DMS153 treated with DMSO at 0.1 percent for 48 hours (cell line): ENCODE data around the gene MPZL3.

ENCODE experiments used
- DNase-seq: peaks from one replicate; lab custom pipeline; 2025; ENCODE audit not compliant: unreplicated experiment; lab: John Stamatoyannopoulos, UW

MPZL3 gene, protein sequence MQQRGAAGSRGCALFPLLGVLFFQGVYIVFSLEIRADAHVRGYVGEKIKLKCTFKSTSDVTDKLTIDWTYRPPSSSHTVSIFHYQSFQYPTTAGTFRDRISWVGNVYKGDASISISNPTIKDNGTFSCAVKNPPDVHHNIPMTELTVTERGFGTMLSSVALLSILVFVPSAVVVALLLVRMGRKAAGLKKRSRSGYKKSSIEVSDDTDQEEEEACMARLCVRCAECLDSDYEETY

DNA sequence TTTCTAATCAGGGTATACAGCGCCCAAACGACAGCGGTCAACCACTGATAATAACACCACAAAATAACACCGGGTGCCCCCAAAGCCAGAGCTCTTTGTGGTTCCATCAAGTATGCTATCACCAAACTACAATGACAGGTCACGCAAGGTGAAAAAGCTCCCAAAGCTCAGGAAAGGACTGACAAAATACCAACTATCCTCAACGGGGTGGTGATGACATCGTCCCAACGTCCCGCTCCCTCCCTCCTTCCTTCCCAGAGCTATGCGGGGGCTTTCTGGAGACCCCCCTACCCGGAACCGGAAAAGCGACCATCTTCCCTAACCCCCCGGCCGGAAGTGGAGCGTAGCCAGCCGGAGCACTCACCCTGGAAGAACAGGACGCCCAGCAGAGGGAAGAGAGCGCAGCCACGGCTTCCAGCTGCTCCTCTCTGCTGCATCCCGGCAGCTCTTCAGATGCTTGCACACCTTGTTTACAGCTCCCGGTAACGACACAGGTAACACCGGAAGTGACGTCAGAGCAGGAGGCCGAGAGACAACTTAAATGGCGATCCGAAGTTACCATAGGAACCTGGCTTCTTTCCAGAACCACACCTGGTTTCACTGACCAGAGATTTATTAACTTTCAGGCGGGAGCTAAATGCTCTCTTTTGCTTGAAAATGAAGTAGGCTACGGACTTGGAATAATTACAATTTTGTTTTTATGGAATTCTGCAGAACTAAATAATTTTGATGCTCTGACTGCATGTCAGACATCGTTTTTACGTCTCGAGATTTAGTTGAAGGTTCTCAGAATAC lies at the start of gene MPZL3:
Gene MPZL3 (minus strand): TSS at position 508 of the 795 bp plus-strand sequence. CDS start 71 bp downstream, at position 437.
- DNase-seq: peak; percentile 90

DNA sequence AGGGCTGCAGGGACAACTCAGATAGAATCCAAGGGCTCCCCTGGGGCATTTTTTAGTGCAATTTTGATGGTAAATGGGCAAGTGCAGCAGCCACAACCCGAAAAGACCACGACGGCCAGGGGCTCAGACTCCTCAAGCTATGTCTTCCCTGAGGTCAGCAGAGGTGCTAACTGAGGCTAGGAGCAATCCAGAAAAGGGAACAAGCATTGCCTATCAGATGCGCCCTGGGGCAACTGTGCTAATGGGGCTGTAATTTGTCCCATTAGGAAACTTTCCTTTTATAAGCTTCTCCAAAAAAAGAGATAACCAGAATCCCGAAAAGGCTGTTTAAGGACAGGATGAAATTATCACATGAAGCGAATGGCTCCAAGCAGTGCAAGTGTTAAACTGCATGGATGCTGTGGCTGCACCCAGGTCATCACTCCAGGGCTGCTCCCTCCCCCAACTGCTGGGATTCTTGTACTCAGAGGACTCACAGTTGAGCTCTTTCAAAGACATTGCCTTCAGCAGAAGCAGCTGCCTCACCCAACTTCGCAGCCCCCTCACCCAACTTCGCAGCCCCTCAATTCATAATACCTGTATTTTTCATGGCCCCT lies 49.5 kb upstream of the MPZL3 start:
- no peak for DNase-seq

DNA sequence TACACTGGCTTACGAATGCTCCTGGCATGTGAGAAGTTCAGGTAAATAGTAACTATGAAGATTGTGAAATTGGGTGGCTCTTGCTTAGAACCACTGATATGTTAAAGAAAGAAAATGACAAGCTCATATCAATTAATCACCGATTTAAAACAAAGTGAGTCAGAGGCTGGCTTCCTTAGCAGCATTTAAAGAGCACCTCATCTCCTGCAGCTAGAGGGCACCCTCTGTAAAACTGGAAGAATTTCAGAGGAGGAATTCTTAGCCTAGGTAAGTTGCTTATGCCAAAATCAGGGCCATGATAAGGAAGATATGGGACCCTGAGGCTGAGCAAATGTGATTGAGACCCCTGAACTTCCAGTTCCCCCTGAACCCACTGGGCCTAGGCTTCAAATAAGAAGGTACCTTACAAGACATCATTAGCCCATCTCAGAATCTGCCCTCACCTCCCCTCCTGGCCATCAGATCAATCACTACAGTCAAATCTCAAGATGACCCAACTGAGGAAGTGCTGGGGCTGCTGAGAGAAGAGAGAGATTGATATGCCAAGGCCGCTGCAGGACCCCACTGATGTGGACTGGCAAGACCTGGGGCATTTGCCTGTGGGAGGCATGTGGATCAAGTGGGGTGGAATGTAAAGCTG lies 43.8 kb upstream of the MPZL3 start:
- DNase-seq: peak; percentile 1

DNA sequence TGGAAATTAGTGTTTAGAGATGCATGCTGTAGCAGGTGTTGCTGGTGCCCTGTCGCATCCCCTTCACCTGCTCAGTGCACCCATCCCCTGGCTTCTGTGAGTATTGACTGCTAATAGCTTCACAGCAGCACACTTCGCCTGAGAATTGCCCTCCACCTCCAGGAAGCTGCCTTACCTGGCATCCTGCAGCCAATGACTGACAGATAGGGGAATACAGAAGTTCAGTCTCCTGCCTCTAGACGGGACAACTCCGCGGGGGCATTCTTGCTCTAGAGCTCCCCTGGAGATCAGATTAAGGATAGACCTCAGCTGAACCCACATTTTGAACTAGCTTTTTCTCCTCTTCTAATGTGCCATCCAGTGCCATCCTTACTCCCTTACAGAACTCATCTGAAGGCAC lies 43.0 kb upstream of the MPZL3 start:
- DNase-seq: no peak

DNA sequence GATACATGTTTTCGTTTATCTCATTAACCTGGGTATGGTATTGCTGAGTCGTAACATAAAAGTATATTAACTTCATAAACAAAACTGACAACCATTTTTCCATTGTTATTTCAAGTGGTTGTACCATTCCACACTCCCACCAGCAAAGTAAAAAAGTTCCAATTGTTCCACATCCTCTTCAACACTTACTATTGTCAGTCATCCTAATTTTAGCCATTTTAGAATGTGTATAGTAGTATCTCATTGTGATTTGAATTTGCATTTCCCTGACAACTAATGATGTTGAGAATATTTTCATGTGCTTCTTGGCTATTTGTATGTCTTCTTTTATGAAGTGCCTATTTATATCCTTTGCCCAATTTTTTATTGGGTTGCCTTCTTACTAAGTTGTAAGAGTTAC lies 41.9 kb upstream of the MPZL3 start:
- DNase-seq: no peak

DNA sequence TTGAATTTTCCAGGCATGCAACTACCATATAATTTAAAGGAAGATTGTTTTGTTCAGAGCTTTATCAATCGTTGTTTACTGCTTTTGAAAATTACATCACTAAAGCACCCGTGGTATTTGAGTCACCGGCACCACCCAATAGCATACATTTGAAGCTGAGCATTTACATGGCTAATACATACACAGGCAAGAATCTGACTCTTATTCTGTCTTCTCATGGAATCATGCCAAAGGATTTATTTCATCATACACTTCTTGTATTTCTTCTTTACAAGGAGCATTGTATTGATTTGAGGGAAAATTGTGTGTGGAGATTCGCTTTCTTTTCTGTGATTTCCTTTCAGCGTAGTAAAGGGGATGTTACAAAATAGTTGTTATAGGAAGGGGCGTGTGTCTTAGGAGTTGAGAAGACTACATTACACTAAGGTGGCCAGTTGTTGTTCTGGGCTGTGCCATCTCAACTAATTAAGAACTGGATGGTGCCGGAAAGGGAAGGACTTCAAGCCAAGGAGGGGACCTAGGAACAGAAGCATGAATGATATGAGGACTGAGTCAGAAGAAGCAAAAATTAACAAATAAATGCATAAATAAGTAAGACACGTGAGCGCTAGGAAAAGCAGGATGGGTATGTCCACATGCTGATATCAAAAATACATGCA lies 39.4 kb upstream of the MPZL3 start:
- no peak for DNase-seq

DNA sequence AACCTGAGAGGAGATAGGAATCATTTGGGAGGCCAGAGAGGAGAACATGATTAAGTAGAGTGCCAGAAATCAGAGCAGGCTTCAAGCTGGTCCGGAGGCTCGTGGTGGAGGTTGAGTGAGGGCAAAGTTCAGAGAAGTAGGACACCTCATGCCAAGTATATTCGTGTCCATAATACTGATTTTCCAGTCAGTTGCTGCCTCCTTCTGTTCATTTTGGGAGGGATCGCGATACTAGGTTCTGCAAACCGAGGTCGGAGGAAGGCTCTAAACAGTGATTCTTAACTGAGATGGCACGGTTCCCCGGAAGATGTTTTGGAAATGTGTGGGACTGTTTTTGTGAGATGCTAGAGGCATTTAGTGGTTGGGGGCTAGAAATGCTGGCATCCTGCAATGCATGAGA lies 38.8 kb upstream of the MPZL3 start:
- DNase-seq: no peak

DNA sequence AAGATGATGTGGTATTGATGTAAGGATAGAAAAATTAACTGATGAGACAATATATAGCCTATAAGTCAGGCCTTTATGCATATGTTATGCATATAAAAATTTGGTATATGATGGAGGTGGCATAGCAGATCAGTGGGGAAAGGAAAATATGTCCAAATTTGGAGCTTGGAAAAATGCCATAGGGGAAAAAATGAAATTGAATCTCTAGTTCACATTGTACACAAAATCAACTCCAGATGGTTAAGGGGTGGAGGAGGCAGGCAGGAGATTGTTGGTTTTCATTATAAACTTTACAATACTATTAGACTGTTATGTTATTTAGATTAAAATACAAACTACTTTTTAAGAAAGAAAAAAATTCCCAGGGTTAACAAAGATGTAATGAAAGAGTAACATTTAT lies 37.2 kb upstream of the MPZL3 start:
- no peak for DNase-seq

DNA sequence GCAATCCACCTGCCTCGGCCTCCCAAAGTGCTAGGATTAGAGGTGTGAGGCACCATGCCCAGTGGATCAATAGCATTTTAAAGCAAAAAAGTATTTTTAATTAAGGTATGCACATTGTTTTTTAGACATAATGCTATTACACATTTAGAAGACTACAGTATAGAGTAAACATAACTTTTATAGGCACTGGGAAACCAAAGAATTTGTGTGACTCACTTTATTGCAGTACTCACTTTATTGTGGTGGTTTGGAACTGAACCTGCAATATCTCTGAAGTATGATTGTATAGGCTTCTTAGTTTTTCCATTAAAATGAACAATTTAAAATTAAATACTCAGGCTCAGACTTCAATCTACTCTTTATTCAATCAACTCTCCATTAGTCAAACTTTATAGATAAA lies 34.8 kb upstream of the MPZL3 start:
- no peak for DNase-seq

DNA sequence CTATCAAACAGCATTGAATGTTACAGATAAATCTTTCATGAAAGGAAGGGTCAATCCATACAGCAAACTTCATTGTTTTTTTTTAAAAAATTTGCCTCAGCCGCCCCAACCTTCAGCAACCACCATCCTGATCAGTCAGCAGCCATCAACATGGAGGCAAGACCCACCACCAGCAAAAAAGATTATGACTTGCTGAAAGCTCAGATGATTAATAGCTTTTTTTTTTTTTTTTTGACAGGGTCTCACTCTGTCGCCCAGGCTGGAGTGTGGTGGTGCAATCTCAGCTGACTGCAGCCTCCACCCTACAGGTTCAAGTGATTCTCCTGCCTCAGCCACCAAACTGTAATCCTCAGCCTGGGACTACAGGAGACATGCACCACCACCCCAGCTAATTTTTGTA lies 34.4 kb upstream of the MPZL3 start:
- no peak for DNase-seq

DNA sequence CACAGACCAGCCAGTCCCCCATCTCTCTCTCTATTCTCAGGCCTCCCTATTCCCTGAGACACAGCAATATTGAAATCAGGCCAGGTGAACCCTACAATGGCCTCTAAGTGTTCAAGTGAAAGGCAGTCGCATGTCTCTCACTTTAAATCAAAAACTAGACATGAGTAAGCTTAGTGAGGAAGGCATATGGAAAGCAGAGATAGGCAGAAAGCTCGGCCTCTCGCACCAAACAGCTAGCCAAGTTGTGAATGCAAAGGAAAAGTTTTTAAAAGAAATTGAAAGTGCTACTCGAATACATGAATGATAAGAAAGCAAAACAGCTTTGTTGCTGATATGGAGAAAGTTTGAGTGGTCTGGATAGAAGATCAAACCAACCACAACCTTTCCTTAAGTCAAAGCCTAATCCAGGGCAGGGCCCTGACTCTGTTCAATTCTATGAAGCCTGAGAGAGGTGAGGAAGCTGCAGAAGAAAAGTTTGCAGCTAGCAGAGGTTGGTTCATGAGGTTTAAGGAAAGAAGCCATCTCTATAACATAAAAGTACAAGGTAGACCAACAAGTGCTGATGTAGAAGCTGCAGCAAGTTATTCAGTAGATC lies 31.7 kb upstream of the MPZL3 start:
- no peak for DNase-seq

DNA sequence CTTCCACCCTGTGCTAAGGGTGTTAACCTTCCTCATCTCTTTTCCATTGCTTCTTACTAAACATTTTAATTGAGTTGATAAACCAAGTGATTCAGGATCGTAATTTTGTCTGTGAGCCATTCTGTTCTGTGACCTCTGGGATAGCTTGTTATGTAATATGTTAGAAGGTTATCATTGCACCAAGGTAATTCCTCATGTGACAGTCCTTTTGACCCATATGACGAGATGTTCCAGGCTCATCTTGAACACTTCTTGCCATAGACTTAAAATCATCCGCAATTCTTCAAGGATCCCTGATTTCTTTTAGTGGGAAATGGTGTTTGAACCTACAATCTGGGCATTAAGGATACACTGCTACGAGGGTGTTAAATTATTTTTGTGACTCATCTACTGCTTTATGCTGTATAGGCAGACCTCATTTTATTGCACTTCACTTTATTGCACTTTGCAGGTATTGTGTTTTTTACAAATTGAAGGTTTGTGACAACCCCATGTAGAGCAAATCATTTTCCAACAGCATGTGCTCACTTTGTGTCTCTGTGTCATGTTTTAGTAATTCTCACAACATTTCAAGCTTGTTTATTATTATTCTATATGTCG lies 31.0 kb upstream of the MPZL3 start:
- no peak for DNase-seq

DNA sequence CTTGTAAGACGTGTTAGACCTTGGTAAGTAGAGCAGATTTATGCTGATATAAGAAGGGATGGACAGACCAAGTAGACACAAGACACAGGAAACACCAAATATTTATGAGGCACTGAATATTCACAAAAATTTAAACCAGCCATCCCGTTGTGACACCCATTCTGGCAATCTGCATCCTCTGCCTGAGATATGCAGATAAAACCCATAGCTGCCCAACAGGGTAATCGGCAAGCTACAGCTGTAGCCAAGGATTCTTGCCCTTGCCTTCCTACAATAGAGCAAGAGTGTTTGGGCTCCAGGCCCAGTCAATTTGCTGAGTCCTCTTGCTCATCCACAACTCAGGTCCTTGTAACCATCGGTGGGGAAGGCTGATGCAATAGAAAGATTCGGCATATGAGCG lies 30.4 kb upstream of the MPZL3 start:
- DNase-seq: no peak

DNA sequence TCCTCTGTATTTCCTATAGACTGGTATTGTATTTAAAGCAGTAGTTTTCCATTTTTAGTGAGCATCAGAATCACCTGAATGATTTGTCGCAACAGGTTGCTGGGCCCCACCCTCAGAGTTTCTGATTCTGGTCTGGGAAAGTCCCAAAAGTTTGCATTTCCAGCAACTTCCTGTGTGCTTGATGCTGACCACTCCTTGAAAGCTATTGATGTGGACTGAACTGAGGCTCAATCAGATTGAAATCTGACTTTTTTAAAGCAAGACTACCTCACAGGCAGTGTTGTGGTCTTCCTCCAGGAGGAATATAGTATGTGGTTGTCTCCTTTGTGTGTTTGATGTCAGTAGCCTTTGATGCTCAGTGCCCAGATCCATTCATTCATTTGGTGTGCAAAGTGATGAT lies 29.1 kb upstream of the MPZL3 start:
- no peak for DNase-seq

DNA sequence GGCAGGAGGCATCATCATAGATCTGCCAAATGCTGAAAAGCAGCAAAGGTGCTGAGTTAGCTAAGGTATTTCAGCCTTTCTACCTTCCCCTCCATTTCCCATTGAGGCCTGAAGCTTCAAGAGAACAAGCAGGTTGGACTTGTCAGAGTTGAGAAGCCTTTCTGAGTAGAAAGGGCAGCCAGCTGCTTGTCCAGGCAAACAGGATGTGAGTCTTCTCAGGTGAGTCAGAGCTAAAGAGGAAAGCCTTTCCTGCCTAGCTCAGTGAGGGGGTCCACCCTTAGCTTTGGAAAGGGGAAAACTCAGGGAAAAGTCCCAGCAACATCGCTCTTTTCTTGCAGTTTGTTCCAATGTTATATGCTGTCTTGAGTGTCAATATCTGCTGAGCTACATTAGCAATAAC lies 25.1 kb upstream of the MPZL3 start:
- no peak for DNase-seq

DNA sequence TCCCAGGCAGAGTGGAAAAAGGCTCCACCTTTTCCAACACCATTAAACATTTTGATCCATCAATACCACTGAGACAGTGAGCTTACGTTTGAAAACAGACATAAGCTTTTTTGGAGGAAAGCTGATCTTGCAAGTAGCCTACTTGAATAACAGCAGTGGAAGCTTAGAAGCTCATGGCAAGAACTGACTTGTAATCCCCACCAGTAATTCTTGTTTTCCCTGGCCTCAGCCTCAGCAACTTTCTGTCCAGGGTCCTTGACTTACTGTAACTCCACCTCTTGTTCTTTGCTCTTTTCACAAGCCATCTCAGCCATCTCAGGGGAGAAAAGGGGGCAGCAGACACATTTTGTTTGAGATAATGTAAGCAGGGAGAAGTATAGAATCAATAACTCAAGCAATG lies 24.3 kb upstream of the MPZL3 start:
- no peak for DNase-seq

DNA sequence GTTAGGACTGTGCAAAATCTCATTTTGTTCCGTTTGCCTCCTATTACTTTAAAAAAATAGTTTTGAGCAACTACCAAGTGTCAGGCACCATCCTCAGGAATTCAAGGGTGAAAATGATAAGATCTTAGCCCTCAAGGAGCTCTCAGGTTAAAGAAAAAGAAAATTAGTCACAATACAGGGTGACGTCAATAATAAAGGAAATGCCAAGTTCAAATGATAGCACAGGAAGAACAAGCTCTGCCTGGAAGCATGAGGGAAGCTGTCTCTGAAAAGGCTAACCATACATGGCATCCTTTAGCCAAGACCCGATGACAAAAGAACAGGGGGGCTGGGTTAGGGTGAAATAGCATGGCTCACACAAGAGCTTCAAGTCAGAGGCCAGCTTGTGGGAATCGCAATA lies 23.0 kb upstream of the MPZL3 start:
- no peak for DNase-seq

DNA sequence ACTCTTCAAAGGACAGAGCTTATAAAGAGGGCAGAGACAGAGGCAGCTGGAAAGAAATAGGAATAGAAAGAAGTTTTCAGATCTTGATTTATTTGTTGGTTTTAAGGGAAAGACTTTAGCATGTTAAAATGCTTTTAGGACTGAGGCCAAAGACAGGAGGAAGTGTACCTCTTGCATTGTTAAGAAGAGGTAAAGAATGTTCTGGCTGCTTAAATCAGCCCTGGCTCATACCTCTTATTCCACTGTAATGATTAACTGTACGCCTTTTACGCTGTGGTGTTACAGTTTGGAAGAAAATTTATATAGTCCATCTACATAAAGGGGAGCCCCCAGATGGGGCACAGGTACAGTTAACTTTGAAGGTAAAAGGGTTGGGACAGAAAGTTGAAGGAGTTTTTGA lies 22.0 kb upstream of the MPZL3 start:
- DNase-seq: no peak

DNA sequence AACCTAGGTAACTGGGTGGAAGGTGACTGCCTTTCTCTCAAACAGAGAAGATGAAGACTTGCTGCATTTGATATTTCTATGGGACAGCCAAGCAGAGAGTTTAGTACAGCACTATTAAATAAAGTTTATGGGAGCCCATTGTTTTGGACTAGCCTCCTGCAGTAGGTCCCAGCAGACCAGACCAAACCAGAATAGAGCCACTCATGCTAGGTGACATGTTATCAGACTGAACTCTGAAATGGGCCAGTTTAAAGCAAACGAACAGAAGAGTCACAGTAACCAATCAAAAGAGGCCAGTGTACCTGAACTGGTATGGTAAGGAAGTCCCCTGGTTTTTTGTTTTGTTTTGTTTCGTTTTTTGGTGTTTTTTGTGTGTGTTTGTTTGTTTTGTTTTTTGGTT lies 19.8 kb upstream of the MPZL3 start:
- DNase-seq: no peak

DNA sequence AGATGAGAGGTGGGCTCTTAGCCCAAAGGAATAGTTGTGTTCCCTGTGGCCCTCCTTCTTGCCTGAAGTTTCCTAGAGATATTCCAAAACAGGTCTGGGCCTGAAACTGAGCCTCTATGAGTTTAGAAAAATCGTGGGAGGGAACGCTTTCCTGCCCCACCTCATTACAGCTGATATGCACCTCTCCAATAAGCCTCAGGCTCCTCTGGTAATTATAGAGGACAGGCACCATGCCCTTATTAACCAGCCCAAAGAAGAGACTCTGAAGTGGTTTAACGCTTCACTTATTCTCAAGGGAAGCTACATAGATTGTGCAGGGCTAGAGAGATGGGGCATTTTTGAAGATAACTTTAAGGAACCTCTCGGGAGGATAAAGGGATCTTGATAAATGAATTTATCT lies 15.3 kb upstream of the MPZL3 start:
- DNase-seq: no peak

DNA sequence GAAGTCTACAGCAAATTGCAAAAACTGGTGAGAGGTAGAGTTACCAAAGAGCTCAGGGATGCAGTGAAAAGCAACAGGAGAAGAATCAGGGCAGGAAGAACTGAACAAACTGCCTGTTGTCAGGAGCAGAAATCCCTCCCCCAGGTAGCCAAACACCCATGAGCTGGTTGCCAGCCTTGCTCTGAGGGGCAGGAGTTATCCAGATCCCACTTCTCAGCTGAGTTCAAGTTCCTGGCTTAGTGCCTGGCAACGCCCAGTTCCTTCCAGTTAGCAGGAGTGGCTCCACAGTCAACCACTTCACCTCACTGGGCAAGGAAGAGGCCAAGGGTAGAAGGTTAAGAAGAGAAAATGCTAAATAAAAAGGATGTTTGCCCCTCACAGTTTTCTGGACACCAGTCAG lies 13.8 kb upstream of the MPZL3 start:
- DNase-seq: no peak
